SU-DHL-6 (cell line): ENCODE data around the gene CDK14.

Experiments used
- H2AFZ ChIP-seq: fragments of 200-600 bp; sonication (generic); 2 replicates; pipeline ENCODE4 v1.6.1; 2014; ENCODE audit warnings: low read depth, mild to moderate bottlenecking, moderate library complexity, mixed read lengths, antibody characterized with exemption, low read length; ENCODE audit not compliant: severe bottlenecking
- H3F3A ChIP-seq: fragments of 200-600 bp; shearing (Covaris generic); 2 replicates; pipeline ENCODE4 v1.6.0; 2016; ENCODE audit warnings: antibody characterized with exemption, mild to moderate bottlenecking; ENCODE audit not compliant: insufficient read depth
- H3K27ac ChIP-seq: fragments of 200-600 bp; sonication (generic); 2 replicates; pipeline ENCODE4 v1.5.1; 2016; ENCODE audit warnings: low read depth, mild to moderate bottlenecking, low read length, moderate library complexity, mixed read lengths
- H3K27me3 ChIP-seq: fragments of 200-600 bp; sonication (generic), shearing (Covaris generic); 2 replicates; pipeline ENCODE4 v1.6.0; 2014; ENCODE audit warnings: mild to moderate bottlenecking, low read length
- H3K36me3 ChIP-seq: fragments of 200-600 bp; sonication (generic); 2 replicates; pipeline ENCODE4 v1.6.1; 2014; ENCODE audit warnings: mild to moderate bottlenecking, low read length, mixed read lengths
- H3K4me2 ChIP-seq: fragments of 300-600, 200-600 bp; shearing (Covaris generic), sonication (generic); 2 replicates; pipeline ENCODE4 v1.6.0; 2014; ENCODE audit warnings: low read length, low read depth, mild to moderate bottlenecking; ENCODE audit not compliant: poor library complexity, severe bottlenecking
- H3K4me3 ChIP-seq: fragments of 200-600 bp; sonication (generic); 2 replicates; pipeline ENCODE4 v1.5.1; 2014; ENCODE audit warnings: antibody characterized with exemption, low read length, mild to moderate bottlenecking, mixed read lengths; ENCODE audit not compliant: insufficient read depth, poor library complexity, severe bottlenecking
- H3K79me2 ChIP-seq: fragments of 200-600 bp; sonication (generic); 2 replicates; pipeline ENCODE4 v1.6.1; 2014; ENCODE audit warnings: mild to moderate bottlenecking, low read length, moderate library complexity; ENCODE audit not compliant: insufficient read depth
- H3K9ac ChIP-seq: fragments of 200-600 bp; sonication (generic); 2 replicates; pipeline ENCODE4 v1.7.0; 2014; ENCODE audit warnings: mild to moderate bottlenecking, low read length
- H3K9me2 ChIP-seq: fragments of 200-600 bp; sonication (generic); replicated peaks from 2 replicates; pipeline ENCODE4 v1.6.1; 2014; ENCODE audit warnings: low read length; ENCODE audit not compliant: insufficient read depth
- H3K9me3 ChIP-seq: fragments of 200-600 bp; sonication (generic); 2 replicates; pipeline ENCODE4 v1.6.1; 2014; ENCODE audit warnings: low read length, mixed read lengths; ENCODE audit not compliant: insufficient read depth
- H4K20me1 ChIP-seq: fragments of 200-600 bp; sonication (generic); 2 replicates; pipeline ENCODE4 v1.6.1; 2014; ENCODE audit warnings: low read depth, mild to moderate bottlenecking, antibody characterized with exemption, low read length, moderate library complexity, mixed read lengths
- EZH2phosphoT487 ChIP-seq: fragments of 200-600 bp; sonication (generic), shearing (Covaris generic); conservative IDR thresholded peaks from 2 replicates; pipeline ENCODE4 v1.6.1; 2018; ENCODE audit warnings: mild to moderate bottlenecking, antibody characterized with exemption, low read length, moderate library complexity, mixed read lengths
- TF ChIP-seq, protein P1 (sequence below): fragments of 200-600 bp; sonication (generic); IDR thresholded peaks from one replicate; pipeline ENCODE4 v1.5.1; 2017; ENCODE audit warnings: antibody characterized with exemption, mild to moderate bottlenecking, low read length, moderate library complexity; ENCODE audit not compliant: insufficient read depth, poor library complexity, severe bottlenecking

The CDK14 gene

DNA sequence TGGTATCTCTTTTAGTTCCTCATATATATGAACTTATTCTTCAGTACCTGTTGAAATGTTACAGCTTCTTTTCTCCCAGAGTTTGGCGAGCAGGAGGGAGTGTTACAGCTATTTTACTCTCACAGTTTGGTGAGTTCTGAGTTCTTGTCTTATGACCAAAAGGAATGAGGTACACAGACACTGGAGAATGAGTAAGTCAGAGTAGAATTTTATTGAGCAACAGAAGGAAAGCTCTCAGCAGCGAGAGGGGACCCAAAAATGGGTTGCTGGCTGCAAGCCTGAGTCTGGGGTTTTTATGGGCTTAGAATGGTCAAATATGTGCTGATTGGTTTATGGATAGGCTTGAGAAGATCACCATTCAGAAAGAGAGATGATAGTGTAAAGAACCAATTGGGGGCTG, 175.2 kb downstream of the CDK14 start:
- TF ChIP-seq, protein P1, sequence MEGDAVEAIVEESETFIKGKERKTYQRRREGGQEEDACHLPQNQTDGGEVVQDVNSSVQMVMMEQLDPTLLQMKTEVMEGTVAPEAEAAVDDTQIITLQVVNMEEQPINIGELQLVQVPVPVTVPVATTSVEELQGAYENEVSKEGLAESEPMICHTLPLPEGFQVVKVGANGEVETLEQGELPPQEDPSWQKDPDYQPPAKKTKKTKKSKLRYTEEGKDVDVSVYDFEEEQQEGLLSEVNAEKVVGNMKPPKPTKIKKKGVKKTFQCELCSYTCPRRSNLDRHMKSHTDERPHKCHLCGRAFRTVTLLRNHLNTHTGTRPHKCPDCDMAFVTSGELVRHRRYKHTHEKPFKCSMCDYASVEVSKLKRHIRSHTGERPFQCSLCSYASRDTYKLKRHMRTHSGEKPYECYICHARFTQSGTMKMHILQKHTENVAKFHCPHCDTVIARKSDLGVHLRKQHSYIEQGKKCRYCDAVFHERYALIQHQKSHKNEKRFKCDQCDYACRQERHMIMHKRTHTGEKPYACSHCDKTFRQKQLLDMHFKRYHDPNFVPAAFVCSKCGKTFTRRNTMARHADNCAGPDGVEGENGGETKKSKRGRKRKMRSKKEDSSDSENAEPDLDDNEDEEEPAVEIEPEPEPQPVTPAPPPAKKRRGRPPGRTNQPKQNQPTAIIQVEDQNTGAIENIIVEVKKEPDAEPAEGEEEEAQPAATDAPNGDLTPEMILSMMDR = no peak
- TF ChIP-seq EZH2phosphoT487 = no peak
- H3K36me3 ChIP-seq = peaks cover 77% of the 10 kb centered on the region
- H3K27ac ChIP-seq = no peak overlapping the region
- H3K27me3 ChIP-seq = no peaks in the 10 kb centered on the region
- H3K4me3 ChIP-seq = no peak overlapping the region
- no peaks in the 10 kb centered on the region for H3K9me2 ChIP-seq
- no peak overlapping the region for H3K9ac ChIP-seq
- no peak overlapping the region for H3K4me2 ChIP-seq
- no peak overlapping the region for H2AFZ ChIP-seq
- H4K20me1 ChIP-seq = no peaks in the 10 kb centered on the region
- H3K79me2 ChIP-seq = peaks cover 99% of the 10 kb centered on the region
- H3F3A ChIP-seq = peaks cover 4% of the 10 kb centered on the region; the same call in 1 of the 2 replicates
- H3K9me3 ChIP-seq = peaks cover 31% of the 10 kb centered on the region

DNA sequence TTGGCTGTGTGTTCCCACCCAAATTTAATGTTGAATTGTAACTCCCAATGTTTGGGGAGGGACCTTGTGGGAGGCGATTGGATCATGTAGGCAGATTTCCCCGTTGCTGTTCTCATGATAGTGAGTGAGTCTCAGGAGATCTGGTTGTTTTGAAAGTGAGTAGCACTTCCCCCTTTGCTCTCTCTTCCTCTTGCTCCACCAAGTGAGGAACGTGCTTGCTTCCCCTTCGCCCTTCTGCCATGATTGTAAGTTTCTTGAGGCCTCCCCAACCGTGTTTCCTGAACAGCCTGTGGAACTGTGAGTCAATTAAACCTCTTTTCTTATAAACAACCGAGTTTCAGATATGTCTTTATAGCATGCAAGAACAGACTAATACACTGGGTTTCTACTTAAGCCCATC, 176.3 kb downstream of the CDK14 start:
- H3K4me3 ChIP-seq = no peak overlapping the region
- peak overlapping the region; percentile 15 for H3K4me2 ChIP-seq
- H3K9me2 ChIP-seq = no peaks in the 10 kb centered on the region
- peaks cover 31% of the 10 kb centered on the region for H3K9me3 ChIP-seq
- H3K9ac ChIP-seq = no peak overlapping the region
- H3F3A ChIP-seq = peaks cover 13% of the 10 kb centered on the region; the same call in 1 of the 2 replicates
- no peaks in the 10 kb centered on the region for H3K27me3 ChIP-seq
- H3K27ac ChIP-seq = peak overlapping the region; percentile 42
- H2AFZ ChIP-seq = no peak overlapping the region
- H3K36me3 ChIP-seq = peaks cover 67% of the 10 kb centered on the region
- TF ChIP-seq, protein P1 = no peak
- TF ChIP-seq EZH2phosphoT487 = no peak
- H3K79me2 ChIP-seq = peaks cover 99% of the 10 kb centered on the region
- no peaks in the 10 kb centered on the region for H4K20me1 ChIP-seq

GRCh38 chr7:90773269-90773668, 177.1 kb downstream of the CDK14 start:
- H3K9me2 ChIP-seq = no peaks in the 10 kb centered on the region
- no peaks in the 10 kb centered on the region for H3K27me3 ChIP-seq
- H3K36me3 ChIP-seq = peaks cover 63% of the 10 kb centered on the region
- TF ChIP-seq EZH2phosphoT487 = no peak
- TF ChIP-seq, protein P1 = no peak
- no peaks in the 10 kb centered on the region for H4K20me1 ChIP-seq
- H3F3A ChIP-seq = peaks cover 13% of the 10 kb centered on the region; the same call in 1 of the 2 replicates
- H3K27ac ChIP-seq = peak overlapping the region; percentile 42; the same call in 1 of the 2 replicates
- H3K4me2 ChIP-seq = peak overlapping the region; percentile 15
- peaks cover 99% of the 10 kb centered on the region for H3K79me2 ChIP-seq
- H2AFZ ChIP-seq = no peak overlapping the region
- peaks cover 31% of the 10 kb centered on the region for H3K9me3 ChIP-seq
- no peak overlapping the region for H3K4me3 ChIP-seq
- H3K9ac ChIP-seq = no peak overlapping the region
